ENCODE data around the gene NR2C2AP.

The NR2C2AP gene, protein sequence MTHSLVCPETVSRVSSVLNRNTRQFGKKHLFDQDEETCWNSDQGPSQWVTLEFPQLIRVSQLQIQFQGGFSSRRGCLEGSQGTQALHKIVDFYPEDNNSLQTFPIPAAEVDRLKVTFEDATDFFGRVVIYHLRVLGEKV

DNA sequence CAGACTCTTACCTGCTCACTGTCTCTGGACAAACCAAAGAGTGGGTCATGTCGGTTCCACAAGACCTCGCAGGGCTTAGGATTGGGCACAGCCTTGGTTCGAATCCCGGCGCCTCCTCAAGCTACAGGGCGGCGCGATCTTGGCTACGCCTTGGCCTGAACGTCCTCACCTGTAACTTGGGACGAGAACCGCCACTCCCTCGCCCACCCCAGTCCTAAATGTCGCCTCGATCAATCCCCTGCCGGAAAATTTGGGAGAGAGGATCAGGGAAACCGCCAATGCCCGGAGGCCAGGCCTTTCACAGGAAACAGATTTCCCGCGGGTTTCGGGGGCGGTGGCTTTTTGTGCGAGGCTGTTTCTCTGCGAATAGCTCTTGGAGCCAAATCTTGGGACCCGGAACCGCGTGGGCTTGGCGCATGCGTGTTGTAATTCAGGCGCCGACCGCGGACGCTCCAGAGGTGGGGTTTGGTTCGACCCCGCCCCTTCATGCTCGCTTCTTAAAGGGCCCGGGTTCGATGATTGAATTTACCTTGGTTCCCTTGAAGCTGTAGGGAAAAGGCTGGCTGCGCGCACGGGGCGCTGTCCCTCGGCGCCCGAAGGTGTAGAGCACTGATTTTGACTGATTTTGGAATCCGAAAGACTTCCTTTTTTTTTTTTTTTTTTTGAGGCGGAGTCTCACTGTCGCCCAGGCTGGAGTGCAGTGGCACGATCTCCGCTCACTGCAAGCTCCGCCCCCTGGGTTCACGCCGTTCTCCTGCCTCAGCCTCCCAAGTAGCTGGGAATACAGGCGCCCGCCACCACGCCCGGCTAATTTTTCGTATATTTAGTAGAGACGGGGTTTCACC lies at the start of gene NR2C2AP:
NR2C2AP (minus strand) TSS at position 403 of the 845 bp plus-strand sequence; CDS start at position 49, 354 bp downstream.
- peaks cover 33% of the 10 kb centered on the region for H3K36me3 ChIP-seq (ENCODE audit: control insufficient read depth, low read length)
- H3K4me1 ChIP-seq (ENCODE audit: control insufficient read depth, low read length) = peaks cover 16% of the 10 kb centered on the region
- H3K4me2 ChIP-seq (ENCODE audit: low read length) = peak within 1 kb of the TSS; percentile 100
- no peaks in the 10 kb centered on the region for H3K9me2 ChIP-seq (replicated peaks; ENCODE audit: control insufficient read depth, low read length)
- no peaks in the 10 kb centered on the region for H3K9me3 ChIP-seq (ENCODE audit: control insufficient read depth, insufficient read depth, low read length)
- H4K20me1 ChIP-seq (ENCODE audit: control insufficient read depth, insufficient read depth, low read depth, low read length) = no peaks in the 10 kb centered on the region
- peaks cover 3% of the 10 kb centered on the region; the same call in 1 of the 2 replicates for H3F3A ChIP-seq (ENCODE audit: control insufficient read depth, insufficient read depth)
- peak within 1 kb of the TSS; percentile 48 for H3K27ac ChIP-seq (ENCODE audit: low read depth, low read length)
- H3K79me2 ChIP-seq (ENCODE audit: control insufficient read depth, low read length) = peaks cover 20% of the 10 kb centered on the region
- TF ChIP-seq, protein P1, sequence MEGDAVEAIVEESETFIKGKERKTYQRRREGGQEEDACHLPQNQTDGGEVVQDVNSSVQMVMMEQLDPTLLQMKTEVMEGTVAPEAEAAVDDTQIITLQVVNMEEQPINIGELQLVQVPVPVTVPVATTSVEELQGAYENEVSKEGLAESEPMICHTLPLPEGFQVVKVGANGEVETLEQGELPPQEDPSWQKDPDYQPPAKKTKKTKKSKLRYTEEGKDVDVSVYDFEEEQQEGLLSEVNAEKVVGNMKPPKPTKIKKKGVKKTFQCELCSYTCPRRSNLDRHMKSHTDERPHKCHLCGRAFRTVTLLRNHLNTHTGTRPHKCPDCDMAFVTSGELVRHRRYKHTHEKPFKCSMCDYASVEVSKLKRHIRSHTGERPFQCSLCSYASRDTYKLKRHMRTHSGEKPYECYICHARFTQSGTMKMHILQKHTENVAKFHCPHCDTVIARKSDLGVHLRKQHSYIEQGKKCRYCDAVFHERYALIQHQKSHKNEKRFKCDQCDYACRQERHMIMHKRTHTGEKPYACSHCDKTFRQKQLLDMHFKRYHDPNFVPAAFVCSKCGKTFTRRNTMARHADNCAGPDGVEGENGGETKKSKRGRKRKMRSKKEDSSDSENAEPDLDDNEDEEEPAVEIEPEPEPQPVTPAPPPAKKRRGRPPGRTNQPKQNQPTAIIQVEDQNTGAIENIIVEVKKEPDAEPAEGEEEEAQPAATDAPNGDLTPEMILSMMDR (IDR thresholded peaks at IDR 0.05; ENCODE audit: low read depth, low read length, poor library complexity, severe bottlenecking) = no peak
- H3K27me3 ChIP-seq (ENCODE audit: control insufficient read depth, low read length) = no peaks in the 10 kb centered on the region
- peak within 1 kb of the TSS; percentile 95 for H3K4me3 ChIP-seq (ENCODE audit: low read length)

DNA sequence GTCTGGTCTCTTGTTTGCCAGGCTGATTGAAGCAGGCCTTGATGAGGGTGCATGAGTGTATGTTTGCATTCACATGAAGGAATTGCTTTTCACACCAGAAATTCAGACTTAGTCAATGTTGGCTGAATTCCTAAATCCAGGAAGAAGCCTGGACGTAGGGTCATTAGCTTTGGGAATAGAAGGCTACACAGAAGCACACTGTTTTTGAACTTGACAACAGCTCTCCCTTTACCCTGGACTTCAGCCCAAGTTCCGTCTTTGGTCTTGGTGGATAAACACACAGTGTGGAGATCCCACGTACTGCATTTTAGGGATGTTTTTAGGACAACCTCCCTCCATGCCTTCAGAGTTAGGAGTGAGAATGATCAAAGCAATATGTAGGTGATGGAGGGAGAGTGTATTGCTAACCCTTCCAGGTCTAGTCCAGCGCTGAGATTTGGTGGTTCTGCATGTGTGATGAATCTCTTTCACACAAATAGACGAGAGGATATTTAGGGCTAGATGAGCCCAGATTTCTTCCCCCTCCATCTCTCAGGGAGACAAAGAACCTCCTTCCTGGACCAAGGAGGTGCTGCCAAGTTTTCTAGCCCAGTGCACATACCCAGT lies 47.1 kb upstream of the NR2C2AP start:
- no peaks in the 10 kb centered on the region for H3K4me1 ChIP-seq (ENCODE audit: control insufficient read depth, low read length)
- no peaks in the 10 kb centered on the region for H3F3A ChIP-seq (ENCODE audit: control insufficient read depth, insufficient read depth)
- no peaks in the 10 kb centered on the region for H3K79me2 ChIP-seq (ENCODE audit: control insufficient read depth, low read length)
- TF ChIP-seq EZH2phosphoT487 (IDR thresholded peaks at IDR 0.05; ENCODE audit: borderline replicate concordance, low read length) = no peak
- TF ChIP-seq, protein P1 (IDR thresholded peaks at IDR 0.05; ENCODE audit: low read depth, low read length, poor library complexity, severe bottlenecking) = no peak
- no peak overlapping the region for H3K27ac ChIP-seq (ENCODE audit: low read depth, low read length)
- no peak overlapping the region for H3K4me2 ChIP-seq (ENCODE audit: low read length)
- H3K27me3 ChIP-seq (ENCODE audit: control insufficient read depth, low read length) = peaks cover 21% of the 10 kb centered on the region
- H4K20me1 ChIP-seq (ENCODE audit: control insufficient read depth, insufficient read depth, low read depth, low read length) = no peaks in the 10 kb centered on the region
- H3K9me3 ChIP-seq (ENCODE audit: control insufficient read depth, insufficient read depth, low read length) = no peaks in the 10 kb centered on the region
- H3K36me3 ChIP-seq (ENCODE audit: control insufficient read depth, low read length) = no peaks in the 10 kb centered on the region
- H3K9me2 ChIP-seq (replicated peaks; ENCODE audit: control insufficient read depth, low read length) = no peaks in the 10 kb centered on the region
- no peak overlapping the region for H3K4me3 ChIP-seq (ENCODE audit: low read length)

DNA sequence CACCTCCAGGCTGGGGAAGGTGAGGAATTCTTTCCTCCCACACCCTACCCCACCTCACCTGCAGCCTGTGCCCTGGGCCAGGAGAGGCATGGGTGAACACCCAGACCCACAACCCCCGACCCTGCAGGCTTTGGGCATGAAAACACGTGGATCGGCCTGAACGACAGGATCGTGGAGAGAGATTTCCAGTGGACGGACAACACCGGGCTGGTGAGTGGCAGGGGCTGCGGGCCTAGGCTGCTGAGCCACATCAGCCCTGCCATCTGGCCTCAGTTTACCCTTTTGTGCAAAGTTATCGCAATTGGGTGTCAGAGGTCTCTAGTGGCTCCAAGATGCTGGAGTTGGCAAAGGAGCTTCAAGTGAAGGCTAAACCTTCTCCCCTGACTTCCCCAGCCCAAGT lies 37.3 kb upstream of the NR2C2AP start:
- Histone ChIP-seq H4K20me1 (ENCODE audit: control insufficient read depth, insufficient read depth, low read depth, low read length) (no peaks in the 10 kb centered on the region), H3K27ac (ENCODE audit: low read depth, low read length) (no peak overlapping the region), H3K4me1 (ENCODE audit: control insufficient read depth, low read length) (no peaks in the 10 kb centered on the region), H3K4me3 (ENCODE audit: low read length) (no peak overlapping the region), H3K9me2 (replicated peaks; ENCODE audit: control insufficient read depth, low read length) (no peaks in the 10 kb centered on the region), H3K79me2 (ENCODE audit: control insufficient read depth, low read length) (no peaks in the 10 kb centered on the region), H3K9me3 (ENCODE audit: control insufficient read depth, insufficient read depth, low read length) (no peaks in the 10 kb centered on the region), H3K36me3 (ENCODE audit: control insufficient read depth, low read length) (no peaks in the 10 kb centered on the region), H3K4me2 (ENCODE audit: low read length) (no peak overlapping the region), H3F3A (ENCODE audit: control insufficient read depth, insufficient read depth) (no peaks in the 10 kb centered on the region), H3K27me3 (ENCODE audit: control insufficient read depth, low read length) (no peaks in the 10 kb centered on the region)
- TF ChIP-seq EZH2phosphoT487 (IDR thresholded peaks at IDR 0.05; ENCODE audit: borderline replicate concordance, low read length) = no peak
- TF ChIP-seq, protein P1 (IDR thresholded peaks at IDR 0.05; ENCODE audit: low read depth, low read length, poor library complexity, severe bottlenecking) = no peak

Data from DOHH2 (cell line).